NT2/D1 (cell line): ENCODE data around the gene MYPOP.

ENCODE experiments used
- SUZ12 ChIP-seq: IDR thresholded peaks from 2 replicates; pipeline ENCODE4 v1.6.1; 2011; ENCODE audit not compliant: insufficient read length, insufficient read depth; ENCODE audit errors: extremely low read depth
- YY1 ChIP-seq: IDR thresholded peaks from 2 replicates; pipeline ENCODE4 v1.6.1; 2011; ENCODE audit not compliant: insufficient read length, insufficient read depth
- ZNF274 ChIP-seq: IDR thresholded peaks from 2 replicates; pipeline ENCODE4 v1.6.1; 2011; ENCODE audit warnings: mild to moderate bottlenecking, low read depth, low read length

- no peak for TF ChIP-seq YY1
- no peak for TF ChIP-seq SUZ12
- TF ChIP-seq ZNF274: no peak
Observed at GRCh38 chr19:45884682-45885555, 17.5 kb downstream of the MYPOP start.
